Body of pancreas (tissue), 4 donors: ENCODE measurements around the gene TNFAIP2.

Source experiments
- POLR2A ChIP-seq, 3 donors: fragments of 450-650 bp; IDR thresholded peaks; one replicate each; pipeline ENCODE4 v1.6.1; 2016; ENCODE audit warnings: antibody characterized with exemption in 3 of 3, mild to moderate bottlenecking in 2 of 3
- TF ChIP-seq, protein P1 (sequence below), 7 experiments: fragments of 450-650 bp in 4 of 7; fragments of 200-600 bp in 3 of 7; sonication (generic) in 3 of 7; IDR thresholded peaks; one replicate each; pipeline ENCODE4 v1.5.1; 2016 to 2019; ENCODE audit warnings: antibody characterized with exemption in 7 of 7

GRCh38 chr14:103138301-103139131 lies 15.3 kb downstream of the TNFAIP2 start:
- TF ChIP-seq, protein P1, sequence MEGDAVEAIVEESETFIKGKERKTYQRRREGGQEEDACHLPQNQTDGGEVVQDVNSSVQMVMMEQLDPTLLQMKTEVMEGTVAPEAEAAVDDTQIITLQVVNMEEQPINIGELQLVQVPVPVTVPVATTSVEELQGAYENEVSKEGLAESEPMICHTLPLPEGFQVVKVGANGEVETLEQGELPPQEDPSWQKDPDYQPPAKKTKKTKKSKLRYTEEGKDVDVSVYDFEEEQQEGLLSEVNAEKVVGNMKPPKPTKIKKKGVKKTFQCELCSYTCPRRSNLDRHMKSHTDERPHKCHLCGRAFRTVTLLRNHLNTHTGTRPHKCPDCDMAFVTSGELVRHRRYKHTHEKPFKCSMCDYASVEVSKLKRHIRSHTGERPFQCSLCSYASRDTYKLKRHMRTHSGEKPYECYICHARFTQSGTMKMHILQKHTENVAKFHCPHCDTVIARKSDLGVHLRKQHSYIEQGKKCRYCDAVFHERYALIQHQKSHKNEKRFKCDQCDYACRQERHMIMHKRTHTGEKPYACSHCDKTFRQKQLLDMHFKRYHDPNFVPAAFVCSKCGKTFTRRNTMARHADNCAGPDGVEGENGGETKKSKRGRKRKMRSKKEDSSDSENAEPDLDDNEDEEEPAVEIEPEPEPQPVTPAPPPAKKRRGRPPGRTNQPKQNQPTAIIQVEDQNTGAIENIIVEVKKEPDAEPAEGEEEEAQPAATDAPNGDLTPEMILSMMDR (IDR thresholded peaks at IDR 0.05), result no peak
- no peak for TF ChIP-seq POLR2A (IDR thresholded peaks at IDR 0.05)
